ENCODE measurements around the gene OR6A2. TPM values are rescaled to one million over a fixed set of nuclear protein-coding genes. Genes with fewer than 3 reads are reported as not detected.

OR6A2 gene
- total and polyA plus RNA-seq, 3 experiments from 2014 or later, result not detected

Other genes starting within 250 kb of the OR6A2 start
- 10 to 100 TPM; 42.0 to 44.7 TPM for gene RRP8, start 196.1 kb downstream of the OR6A2 start, total RNA-seq
- 21.1 TPM for gene RRP8, start 196.1 kb downstream of the OR6A2 start, polyA plus RNA-seq
- 10 to 100 TPM; 90.1 to 92.6 TPM for gene ILK, start 195.9 kb downstream of the OR6A2 start, total RNA-seq
- 111 TPM for gene ILK, start 195.9 kb downstream of the OR6A2 start, polyA plus RNA-seq
- gene TAF10, start 187.5 kb downstream of the OR6A2 start, total RNA-seq, result 100 to 1,000 TPM; 173 to 175 TPM
- 336 TPM for gene TAF10, start 187.5 kb downstream of the OR6A2 start, polyA plus RNA-seq
- 10 to 100 TPM; 57.2 to 61.6 TPM for gene TPP1, start 180.3 kb downstream of the OR6A2 start, total RNA-seq
- gene TPP1, start 180.3 kb downstream of the OR6A2 start, polyA plus RNA-seq, result 165 TPM
- gene DCHS1, start 143.9 kb downstream of the OR6A2 start, total RNA-seq, result under 1 TPM; 0.89 to 0.96 TPM
- 1.5 TPM for gene DCHS1, start 143.9 kb downstream of the OR6A2 start, polyA plus RNA-seq
- 100 to 1,000 TPM; 124 to 129 TPM for gene MRPL17, start 116.3 kb downstream of the OR6A2 start, total RNA-seq
- 24.3 TPM for gene MRPL17, start 116.3 kb downstream of the OR6A2 start, polyA plus RNA-seq
- gene OR2AG2, start 27.7 kb downstream of the OR6A2 start, total RNA-seq, result not detected
- not detected for gene OR2AG2, start 27.7 kb downstream of the OR6A2 start, polyA plus RNA-seq
- not detected for gene OR2AG1, start 16.7 kb downstream of the OR6A2 start, total RNA-seq
- gene OR2AG1, start 16.7 kb downstream of the OR6A2 start, polyA plus RNA-seq, result not detected
- not detected for gene OR10A5, start 46.0 kb upstream of the OR6A2 start, total RNA-seq
- not detected for gene OR10A5, start 46.0 kb upstream of the OR6A2 start, polyA plus RNA-seq
- gene OR10A2, start 63.4 kb upstream of the OR6A2 start, total RNA-seq, result not detected
- not detected for gene OR10A2, start 63.4 kb upstream of the OR6A2 start, polyA plus RNA-seq
- gene OR10A4, start 76.9 kb upstream of the OR6A2 start, total RNA-seq, result not detected
- not detected for gene OR10A4, start 76.9 kb upstream of the OR6A2 start, polyA plus RNA-seq
- not detected for gene OR2D2, start 92.8 kb upstream of the OR6A2 start, total RNA-seq
- not detected for gene OR2D2, start 92.8 kb upstream of the OR6A2 start, polyA plus RNA-seq
- gene OR2D3, start 121.3 kb upstream of the OR6A2 start, total RNA-seq, result not detected
- gene OR2D3, start 121.3 kb upstream of the OR6A2 start, polyA plus RNA-seq, result not detected
- under 1 TPM; 0.72 to 0.73 TPM for gene ZNF215, start 126.7 kb upstream of the OR6A2 start, total RNA-seq
- gene ZNF215, start 126.7 kb upstream of the OR6A2 start, polyA plus RNA-seq, result not detected
- gene ZNF214, start 220.7 kb upstream of the OR6A2 start, total RNA-seq, result not detected
- not detected for gene ZNF214, start 220.7 kb upstream of the OR6A2 start, polyA plus RNA-seq
- not detected for gene NLRP14, start 220.8 kb upstream of the OR6A2 start, total RNA-seq
- gene NLRP14, start 220.8 kb upstream of the OR6A2 start, polyA plus RNA-seq, result not detected

Data from CD8-positive, alpha-beta memory T cell (primary cell).